ENCODE measurements around the gene NKAIN2. TPM values are rescaled to one million over a fixed set of nuclear protein-coding genes. Genes with fewer than 3 reads are reported as not detected.

The NKAIN2 gene
- total RNA-seq, 3 donors from 2014 or later = 0.48 to 1.8 TPM; not detected in 1

GRCh38 chr6:124470803-124471202 is 667.1 kb downstream of the NKAIN2 start:
- Histone ChIP-seq H3K36me3 (no peaks in the 10 kb centered on the region), H3K27ac (no peak overlapping the region), H3K4me1 (no peaks in the 10 kb centered on the region), H3K27me3 (no peaks in the 10 kb centered on the region), H3K9me3 (no peaks in the 10 kb centered on the region), H3K4me3 (no peak overlapping the region)
- intact Hi-C loops (cut with DNase I; ENCODE audit: low total_unique reads) = no loop called here
- no peak for DNase-seq (ENCODE audit: low spot score in 2 of 2)
- TF ChIP-seq POLR2A (IDR thresholded peaks at IDR 0.05) (no peak), POLR2AphosphoS5 (IDR thresholded peaks at IDR 0.05) (no peak), CTCF (IDR thresholded peaks at IDR 0.05) (no peak)

GRCh38 chr6:124475176-124475575 is 671.5 kb downstream of the NKAIN2 start:
- no peak for TF ChIP-seq POLR2A (IDR thresholded peaks at IDR 0.05)
- no peak for TF ChIP-seq POLR2AphosphoS5 (IDR thresholded peaks at IDR 0.05)
- no peak for TF ChIP-seq CTCF (IDR thresholded peaks at IDR 0.05)
- no peak overlapping the region for H3K27ac ChIP-seq
- no peaks in the 10 kb centered on the region for H3K4me1 ChIP-seq
- H3K27me3 ChIP-seq = no peaks in the 10 kb centered on the region
- no peaks in the 10 kb centered on the region for H3K36me3 ChIP-seq
- no peak overlapping the region for H3K4me3 ChIP-seq
- H3K9me3 ChIP-seq = no peaks in the 10 kb centered on the region
- intact Hi-C loops (cut with DNase I; ENCODE audit: low total_unique reads) = no loop called here
- DNase-seq (ENCODE audit: low spot score in 2 of 2) = no peak

GRCh38 chr6:124478906-124479305 is 675.2 kb downstream of the NKAIN2 start:
- no peaks in the 10 kb centered on the region for H3K9me3 ChIP-seq
- no peak for TF ChIP-seq POLR2AphosphoS5 (IDR thresholded peaks at IDR 0.05)
- no peak for TF ChIP-seq POLR2A (IDR thresholded peaks at IDR 0.05)
- TF ChIP-seq CTCF (IDR thresholded peaks at IDR 0.05) = no peak
- H3K4me1 ChIP-seq = no peaks in the 10 kb centered on the region
- H3K27ac ChIP-seq = no peak overlapping the region
- DNase-seq (ENCODE audit: low spot score in 2 of 2) = no peak
- H3K36me3 ChIP-seq = no peaks in the 10 kb centered on the region
- intact Hi-C loops (cut with DNase I; ENCODE audit: low total_unique reads) = no loop called here
- no peak overlapping the region for H3K4me3 ChIP-seq
- no peaks in the 10 kb centered on the region for H3K27me3 ChIP-seq

GRCh38 chr6:124479991-124480430 is 676.3 kb downstream of the NKAIN2 start:
- Histone ChIP-seq H3K4me1 (no peaks in the 10 kb centered on the region), H3K9me3 (no peaks in the 10 kb centered on the region), H3K27ac (no peak overlapping the region), H3K4me3 (no peak overlapping the region), H3K27me3 (no peaks in the 10 kb centered on the region), H3K36me3 (no peaks in the 10 kb centered on the region)
- DNase-seq (ENCODE audit: low spot score in 2 of 2) = no peak
- TF ChIP-seq POLR2A (IDR thresholded peaks at IDR 0.05) (no peak), CTCF (IDR thresholded peaks at IDR 0.05) (no peak), POLR2AphosphoS5 (IDR thresholded peaks at IDR 0.05) (no peak)
- intact Hi-C loops (cut with DNase I; ENCODE audit: low total_unique reads) = no loop called here

- intact Hi-C loops (cut with DNase I; ENCODE audit: low total_unique reads) = no loop called here
- no peaks in the 10 kb centered on the region for H3K9me3 ChIP-seq
- TF ChIP-seq POLR2A (IDR thresholded peaks at IDR 0.05) (no peak), POLR2AphosphoS5 (IDR thresholded peaks at IDR 0.05) (no peak), CTCF (IDR thresholded peaks at IDR 0.05) (no peak)
- H3K27me3 ChIP-seq = no peaks in the 10 kb centered on the region
- no peaks in the 10 kb centered on the region for H3K4me1 ChIP-seq
- H3K36me3 ChIP-seq = no peaks in the 10 kb centered on the region
- H3K27ac ChIP-seq = no peak overlapping the region
- H3K4me3 ChIP-seq = no peak overlapping the region
- no peak for DNase-seq (ENCODE audit: low spot score in 2 of 2)
Observed at GRCh38 chr6:124482071-124482491, 678.4 kb downstream of the NKAIN2 start.

Measured in breast epithelium (tissue), 4 donors.